Smooth muscle cell (in vitro differentiated cells): Measurements from ENCODE around the gene FTO. TPM values are rescaled to one million over a fixed set of nuclear protein-coding genes. Genes with fewer than 3 reads are reported as not detected.

Experiments used
- DNase-seq: peaks from one replicate; lab custom pipeline; 2025; ENCODE audit not compliant: unreplicated experiment; lab: John Stamatoyannopoulos, UW
- H2AFZ ChIP-seq: fragments of 200-600 bp; sonication (generic); 2 replicates; pipeline ENCODE4 v1.6.0; 2016; ENCODE audit warnings: antibody characterized with exemption, low read depth, mild to moderate bottlenecking
- H3F3A ChIP-seq: fragments of 200-600 bp; sonication (generic); 2 replicates; pipeline ENCODE4 v1.6.0; 2017; ENCODE audit warnings: antibody characterized with exemption, low read depth
- H3K27ac ChIP-seq: fragments of 200-600 bp; sonication (generic); 2 replicates; pipeline ENCODE4 v1.5.1; 2016; ENCODE audit warnings: low read depth, mild to moderate bottlenecking
- H3K27me3 ChIP-seq: fragments of 200-600 bp; sonication (generic); 2 replicates; pipeline ENCODE4 v1.6.1; 2016; ENCODE audit warnings: low read depth, mild to moderate bottlenecking
- H3K36me3 ChIP-seq: fragments of 200-600 bp; sonication (generic); 2 replicates; pipeline ENCODE4 v1.5.1; 2016; ENCODE audit warnings: low read depth
- H3K4me1 ChIP-seq: fragments of 200-600 bp; sonication (generic); 2 replicates; pipeline ENCODE4 v1.5.1; 2016; ENCODE audit warnings: low read depth
- H3K4me2 ChIP-seq: fragments of 200-600 bp; sonication (generic); 2 replicates; pipeline ENCODE4 v1.6.0; 2016; ENCODE audit warnings: mild to moderate bottlenecking
- H3K4me3 ChIP-seq: fragments of 200-600 bp; sonication (generic); 2 replicates; pipeline ENCODE4 v1.5.1; 2016; ENCODE audit warnings: mild to moderate bottlenecking
- H3K79me2 ChIP-seq: fragments of 200-600 bp; sonication (generic); 2 replicates; pipeline ENCODE4 v1.6.0; 2016; ENCODE audit warnings: low read depth, mild to moderate bottlenecking
- H3K9ac ChIP-seq: fragments of 200-600 bp; sonication (generic); 2 replicates; pipeline ENCODE4 v1.6.0; 2016; ENCODE audit warnings: low read depth
- H3K9me3 ChIP-seq: fragments of 200-600 bp; sonication (generic); replicated peaks from 2 replicates; pipeline ENCODE4 v1.5.1; 2016; ENCODE audit warnings: low read depth
- H4K20me1 ChIP-seq: fragments of 200-600 bp; sonication (generic); 2 replicates; pipeline ENCODE4 v1.6.0; 2016; ENCODE audit warnings: low read depth
- CTCF ChIP-seq: fragments of 200-600 bp; sonication (generic); IDR thresholded peaks from 2 replicates; pipeline ENCODE4 v1.5.1; 2017; ENCODE audit warnings: borderline replicate concordance, mild to moderate bottlenecking, antibody characterized with exemption; ENCODE audit not compliant: insufficient read depth, poor library complexity, severe bottlenecking
- WGBS: methylation state at CpG from one replicate; pipeline ENCODE4 v1.1.7; 2016; ENCODE audit warnings: low lambda C conversion rate; 5-methylcytosine and 5-hydroxymethylcytosine counted together
- polyA plus RNA-seq: library from polyadenylated mRNA; unstranded; fragments of >200 nt; fragmentation: Nextera tagmentation; extraction: Ambion mirVana; gene quantifications from 2 replicates; pipeline ENCODE4 v1.2.1, GENCODE V29; 2016
- total RNA-seq: library from RNA; depleted of rRNA; stranded (reverse); fragments of >200 nt; gene quantifications from 2 replicates; pipeline ENCODE4 v1.2.3, GENCODE V29; 2014

The FTO gene
- total and polyA plus RNA-seq, 2 experiments from 2014 or later: 81.1 to 89.9 TPM

DNA sequence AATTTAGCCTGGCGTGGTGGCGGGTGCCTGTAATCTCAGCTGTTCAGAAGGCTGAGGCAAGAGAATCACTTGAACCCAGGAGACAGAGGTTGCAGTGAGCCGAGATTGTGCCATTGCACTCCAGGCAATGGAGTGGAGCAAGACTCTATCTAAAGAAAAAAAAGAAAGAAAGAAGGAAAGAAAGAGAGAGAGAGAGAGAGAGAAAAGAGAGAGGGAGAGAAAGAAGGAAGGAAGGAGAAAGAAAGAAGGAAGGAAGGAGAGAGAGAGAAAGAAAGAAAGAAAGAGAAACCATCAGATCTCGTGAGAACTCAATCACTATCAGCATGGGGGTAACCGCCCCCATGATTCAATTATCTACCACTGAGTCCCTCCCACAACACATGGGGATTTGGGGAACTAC is 293.0 kb downstream of the FTO start:
- no peaks in the 10 kb centered on the region for H3K27me3 ChIP-seq
- no peak overlapping the region for H3K4me3 ChIP-seq
- no peaks in the 10 kb centered on the region for H3F3A ChIP-seq
- DNase-seq: no peak
- no peak for TF ChIP-seq CTCF
- H3K4me2 ChIP-seq: no peak overlapping the region
- H3K36me3 ChIP-seq: no peaks in the 10 kb centered on the region
- H3K9ac ChIP-seq: no peak overlapping the region
- no peak overlapping the region for H3K27ac ChIP-seq
- no peak overlapping the region for H2AFZ ChIP-seq
- no peaks in the 10 kb centered on the region for H4K20me1 ChIP-seq
- 99% methylated on average over 5 of the region's 5 CpGs for WGBS
- H3K79me2 ChIP-seq: no peaks in the 10 kb centered on the region
- no peaks in the 10 kb centered on the region for H3K9me3 ChIP-seq
- peaks cover 19% of the 10 kb centered on the region for H3K4me1 ChIP-seq

GRCh38 chr16:53998024-53998810 is 294.3 kb downstream of the FTO start:
- H3K4me3 ChIP-seq: no peak overlapping the region
- no peak for DNase-seq
- H3K9me3 ChIP-seq: no peaks in the 10 kb centered on the region
- no peak overlapping the region for H2AFZ ChIP-seq
- no peak overlapping the region for H3K9ac ChIP-seq
- no peak overlapping the region for H3K27ac ChIP-seq
- no peak for TF ChIP-seq CTCF
- H3K27me3 ChIP-seq: no peaks in the 10 kb centered on the region
- no peaks in the 10 kb centered on the region for H3F3A ChIP-seq
- H3K4me2 ChIP-seq: no peak overlapping the region
- over 99% methylated on average over 5 of the region's 5 CpGs for WGBS
- H3K79me2 ChIP-seq: no peaks in the 10 kb centered on the region
- no peaks in the 10 kb centered on the region for H3K36me3 ChIP-seq
- no peaks in the 10 kb centered on the region for H4K20me1 ChIP-seq
- H3K4me1 ChIP-seq: peaks cover 8% of the 10 kb centered on the region

- H3K9ac ChIP-seq: no peak overlapping the region
- no peaks in the 10 kb centered on the region for H3K27me3 ChIP-seq
- WGBS: 31% methylated on average over 5 of the region's 5 CpGs
- H2AFZ ChIP-seq: no peak overlapping the region
- no peak overlapping the region for H3K4me3 ChIP-seq
- no peaks in the 10 kb centered on the region for H3K9me3 ChIP-seq
- H3K4me1 ChIP-seq: peaks cover 8% of the 10 kb centered on the region
- no peaks in the 10 kb centered on the region for H4K20me1 ChIP-seq
- no peaks in the 10 kb centered on the region for H3F3A ChIP-seq
- H3K79me2 ChIP-seq: no peaks in the 10 kb centered on the region
- DNase-seq: no peak
- TF ChIP-seq CTCF: no peak
- no peak overlapping the region for H3K27ac ChIP-seq
- H3K36me3 ChIP-seq: no peaks in the 10 kb centered on the region
- no peak overlapping the region for H3K4me2 ChIP-seq
Measured at GRCh38 chr16:53998966-53999522, 295.1 kb downstream of the FTO start.
